Measurements from ENCODE around the gene C10orf120. TPM values are rescaled to one million over a fixed set of nuclear protein-coding genes. Genes with fewer than 3 reads are reported as not detected.

C10orf120 gene
- total RNA-seq, 4 donors from 2014 or later = not detected

DNA sequence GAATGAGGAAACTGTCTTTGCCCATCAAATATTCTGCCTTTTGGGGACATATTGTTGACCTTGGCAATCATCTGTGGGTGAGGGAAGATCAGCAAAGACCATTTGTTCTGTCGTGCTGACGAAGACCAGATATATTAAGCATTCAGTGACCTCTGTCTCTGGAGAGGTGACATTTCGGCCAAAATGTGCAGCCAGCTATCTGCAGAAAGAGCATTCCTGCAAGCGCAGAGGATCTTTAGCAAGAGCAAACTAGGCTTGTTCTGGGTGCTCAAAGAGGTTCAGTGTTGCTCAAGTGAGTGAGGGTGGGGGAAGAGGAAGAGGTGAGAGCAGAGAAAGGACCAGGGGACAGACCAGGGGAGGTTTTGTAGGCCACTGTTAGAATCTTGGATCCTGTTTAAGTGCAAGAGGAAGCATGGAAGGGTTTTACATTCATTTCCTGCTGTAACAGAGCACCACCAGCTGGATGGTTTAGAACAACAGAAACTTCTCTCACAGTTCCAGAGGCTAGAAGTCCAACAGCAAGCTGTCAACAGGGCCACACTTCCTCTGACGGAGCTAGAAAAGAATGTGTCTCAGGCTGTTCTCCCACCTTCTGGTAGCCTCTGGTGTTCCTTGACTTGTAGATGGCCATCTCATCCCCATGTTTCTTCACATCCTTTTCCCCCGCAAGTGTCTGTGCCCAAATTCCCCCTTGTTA, 11.2 kb downstream of the C10orf120 start:
- H3K4me3 ChIP-seq = no peak overlapping the region
- TF ChIP-seq POLR2AphosphoS5 (IDR thresholded peaks at IDR 0.05) = no peak
- TF ChIP-seq, protein P1, sequence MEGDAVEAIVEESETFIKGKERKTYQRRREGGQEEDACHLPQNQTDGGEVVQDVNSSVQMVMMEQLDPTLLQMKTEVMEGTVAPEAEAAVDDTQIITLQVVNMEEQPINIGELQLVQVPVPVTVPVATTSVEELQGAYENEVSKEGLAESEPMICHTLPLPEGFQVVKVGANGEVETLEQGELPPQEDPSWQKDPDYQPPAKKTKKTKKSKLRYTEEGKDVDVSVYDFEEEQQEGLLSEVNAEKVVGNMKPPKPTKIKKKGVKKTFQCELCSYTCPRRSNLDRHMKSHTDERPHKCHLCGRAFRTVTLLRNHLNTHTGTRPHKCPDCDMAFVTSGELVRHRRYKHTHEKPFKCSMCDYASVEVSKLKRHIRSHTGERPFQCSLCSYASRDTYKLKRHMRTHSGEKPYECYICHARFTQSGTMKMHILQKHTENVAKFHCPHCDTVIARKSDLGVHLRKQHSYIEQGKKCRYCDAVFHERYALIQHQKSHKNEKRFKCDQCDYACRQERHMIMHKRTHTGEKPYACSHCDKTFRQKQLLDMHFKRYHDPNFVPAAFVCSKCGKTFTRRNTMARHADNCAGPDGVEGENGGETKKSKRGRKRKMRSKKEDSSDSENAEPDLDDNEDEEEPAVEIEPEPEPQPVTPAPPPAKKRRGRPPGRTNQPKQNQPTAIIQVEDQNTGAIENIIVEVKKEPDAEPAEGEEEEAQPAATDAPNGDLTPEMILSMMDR (IDR thresholded peaks at IDR 0.05) = no peak
- no peak for TF ChIP-seq EP300 (IDR thresholded peaks at IDR 0.05; ENCODE audit: low read depth)
- TF ChIP-seq POLR2A (IDR thresholded peaks at IDR 0.05) = no peak
- intact Hi-C loops (cut with DNase I; ENCODE audit: low total_unique reads) = no loop called here
- 64 to 100% methylated on average over 1 to 6 of the region's 6 CpGs for WGBS, 2 donors (ENCODE audit: low coverage in 1 of 2)
- H3K36me3 ChIP-seq = no peaks in the 10 kb centered on the region
- no peak for DNase-seq
- no peaks in the 10 kb centered on the region for H3K9me3 ChIP-seq
- in situ Hi-C loops (cut with MboI; ENCODE audit: low pct_ligation_motif_present in 1 of 4, low pct_unique_long_range_greater_than_20kb in 1 of 4, low sequenced_read_pairs in 3 of 4) = no loop called here
- no peaks in the 10 kb centered on the region for H3K4me1 ChIP-seq
- peaks cover 5% of the 10 kb centered on the region for H3K27me3 ChIP-seq
- no peak overlapping the region for H3K27ac ChIP-seq

DNA sequence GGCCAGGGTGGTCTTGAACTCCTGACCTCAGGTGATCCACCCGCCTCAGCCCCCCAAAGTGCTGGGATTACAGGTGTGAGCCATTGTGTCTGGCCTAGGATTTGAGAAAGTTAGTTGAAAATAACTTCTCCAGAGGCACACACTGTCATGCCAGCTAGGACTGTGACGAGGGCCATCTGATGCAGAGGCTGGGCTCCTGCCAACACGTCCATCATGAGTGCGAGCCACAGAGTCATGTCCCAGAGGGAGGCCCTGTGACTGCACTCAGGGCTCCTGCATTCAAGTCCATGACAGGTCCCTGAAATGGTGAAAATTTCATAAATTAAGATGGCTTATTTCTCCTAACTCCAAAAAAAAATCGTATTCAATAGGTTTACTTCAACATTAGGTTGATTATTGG, 17.1 kb downstream of the C10orf120 start:
- WGBS, 2 donors (ENCODE audit: low coverage in 1 of 2) = 59 to 67% methylated on average over 5 of the region's 5 CpGs
- no peaks in the 10 kb centered on the region for H3K36me3 ChIP-seq
- H3K27ac ChIP-seq = no peak overlapping the region
- DNase-seq = no peak
- in situ Hi-C loops (cut with MboI; ENCODE audit: low pct_ligation_motif_present in 1 of 4, low pct_unique_long_range_greater_than_20kb in 1 of 4, low sequenced_read_pairs in 3 of 4) = no loop called here
- H3K27me3 ChIP-seq = peaks cover 5% of the 10 kb centered on the region
- no peaks in the 10 kb centered on the region for H3K9me3 ChIP-seq
- no peak for TF ChIP-seq POLR2A (IDR thresholded peaks at IDR 0.05)
- no peak for TF ChIP-seq EP300 (IDR thresholded peaks at IDR 0.05; ENCODE audit: low read depth)
- TF ChIP-seq, protein P1 (IDR thresholded peaks at IDR 0.05) = no peak
- no peak for TF ChIP-seq POLR2AphosphoS5 (IDR thresholded peaks at IDR 0.05)
- no peak overlapping the region for H3K4me3 ChIP-seq
- H3K4me1 ChIP-seq = no peaks in the 10 kb centered on the region
- intact Hi-C loops (cut with DNase I; ENCODE audit: low total_unique reads) = no loop called here

DNA sequence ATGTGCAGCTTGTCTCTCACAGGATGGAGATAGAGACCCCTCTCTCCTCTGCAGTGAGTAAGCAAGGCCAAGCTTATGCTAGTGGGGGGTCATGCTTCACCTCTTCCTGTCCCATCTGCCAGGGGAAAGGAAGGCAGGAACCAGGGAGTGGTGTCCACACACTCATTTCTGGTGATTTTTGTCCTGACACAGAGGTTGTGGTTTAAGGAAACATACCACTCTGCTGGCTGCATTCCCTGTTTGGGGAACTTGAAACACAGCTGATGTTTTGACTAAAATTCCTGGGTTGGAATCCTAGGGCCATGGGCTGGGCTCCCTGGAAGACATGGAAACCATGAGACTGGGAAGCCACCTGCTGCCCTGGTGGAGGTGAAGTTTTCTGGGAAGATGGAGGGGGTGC, 21.4 kb downstream of the C10orf120 start:
- Histone ChIP-seq H3K27ac (no peak overlapping the region), H3K9me3 (no peaks in the 10 kb centered on the region), H3K27me3 (peaks cover 9% of the 10 kb centered on the region), H3K4me3 (no peak overlapping the region), H3K36me3 (no peaks in the 10 kb centered on the region), H3K4me1 (no peaks in the 10 kb centered on the region)
- no peak for TF ChIP-seq POLR2AphosphoS5 (IDR thresholded peaks at IDR 0.05)
- TF ChIP-seq, protein P1 (IDR thresholded peaks at IDR 0.05) = no peak
- TF ChIP-seq POLR2A (IDR thresholded peaks at IDR 0.05) = no peak
- TF ChIP-seq EP300 (IDR thresholded peaks at IDR 0.05; ENCODE audit: low read depth) = no peak
- no peak for DNase-seq
- intact Hi-C loops (cut with DNase I; ENCODE audit: low total_unique reads) (no loop called here), in situ Hi-C loops (cut with MboI; ENCODE audit: low pct_ligation_motif_present in 1 of 4, low pct_unique_long_range_greater_than_20kb in 1 of 4, low sequenced_read_pairs in 3 of 4) (no loop called here)

DNA sequence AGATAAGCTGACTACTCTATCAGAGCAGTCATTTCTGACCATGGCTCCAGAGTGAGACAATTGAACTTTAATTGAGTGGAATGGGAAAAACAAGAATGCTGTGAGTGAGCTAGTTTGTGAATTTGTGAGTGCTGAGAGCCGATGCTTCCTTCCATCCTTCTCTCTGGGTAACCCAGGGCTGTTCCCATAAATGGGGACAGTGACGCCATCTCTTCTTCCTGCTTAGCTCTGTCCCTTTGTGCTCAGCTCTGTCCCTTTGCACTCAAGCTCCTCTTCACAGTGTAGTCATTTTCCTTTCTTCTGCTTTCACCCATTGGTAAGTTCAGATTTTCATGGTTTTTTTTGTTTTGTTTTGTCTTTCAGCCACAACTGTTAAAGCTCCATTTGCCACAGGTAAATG, 24.4 kb downstream of the C10orf120 start:
- WGBS, 2 donors (ENCODE audit: low coverage in 1 of 2) = 67 to 74% methylated on average over 1 to 2 of the region's 2 CpGs
- intact Hi-C loops (cut with DNase I; ENCODE audit: low total_unique reads) (no loop called here), in situ Hi-C loops (cut with MboI; ENCODE audit: low pct_ligation_motif_present in 1 of 4, low pct_unique_long_range_greater_than_20kb in 1 of 4, low sequenced_read_pairs in 3 of 4) (no loop called here)
- DNase-seq = no peak
- Histone ChIP-seq H3K4me1 (no peaks in the 10 kb centered on the region), H3K4me3 (no peak overlapping the region), H3K27ac (no peak overlapping the region), H3K36me3 (no peaks in the 10 kb centered on the region), H3K9me3 (no peaks in the 10 kb centered on the region), H3K27me3 (peaks cover 9% of the 10 kb centered on the region)
- TF ChIP-seq POLR2A (IDR thresholded peaks at IDR 0.05) = no peak

DNA sequence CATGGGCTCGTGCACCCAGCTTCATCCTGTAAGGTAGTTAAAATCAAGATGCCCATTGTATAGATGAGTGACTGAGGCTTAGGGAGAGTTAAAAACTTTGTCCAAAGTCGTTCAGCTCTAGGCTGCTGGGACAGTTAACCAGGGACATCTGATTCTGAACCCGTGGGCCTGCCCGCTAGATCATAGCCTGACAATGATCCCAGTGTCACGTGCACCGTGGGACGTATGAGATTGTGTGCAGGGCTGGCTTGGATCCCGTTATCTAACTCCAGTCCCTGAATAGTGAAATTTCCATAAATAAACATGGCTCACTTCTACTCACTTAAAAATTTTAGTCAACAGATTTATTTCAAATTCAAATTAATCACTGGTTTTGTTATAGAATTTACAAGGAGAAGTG, 24.9 kb downstream of the C10orf120 start:
- WGBS, 2 donors (ENCODE audit: low coverage in 1 of 2) = 61% methylated on average over 8 of the region's 8 CpGs; no CpG with 5 or more reads in 1 of the 2 donors
- no peaks in the 10 kb centered on the region for H3K36me3 ChIP-seq

More for the DNA sequence above, 24.9 kb downstream of the C10orf120 start:
- no peak overlapping the region for H3K4me3 ChIP-seq
- in situ Hi-C loops (cut with MboI; ENCODE audit: low pct_ligation_motif_present in 1 of 4, low pct_unique_long_range_greater_than_20kb in 1 of 4, low sequenced_read_pairs in 3 of 4) = no loop called here
- DNase-seq = no peak
- H3K4me1 ChIP-seq = no peaks in the 10 kb centered on the region
- TF ChIP-seq, protein P1 (IDR thresholded peaks at IDR 0.05) = no peak
- TF ChIP-seq POLR2AphosphoS5 (IDR thresholded peaks at IDR 0.05) = no peak
- TF ChIP-seq POLR2A (IDR thresholded peaks at IDR 0.05) = no peak
- no peak for TF ChIP-seq EP300 (IDR thresholded peaks at IDR 0.05; ENCODE audit: low read depth)
- H3K27me3 ChIP-seq = peaks cover 9% of the 10 kb centered on the region
- no peak overlapping the region for H3K27ac ChIP-seq
- intact Hi-C loops (cut with DNase I; ENCODE audit: low total_unique reads) = no loop called here
- H3K9me3 ChIP-seq = no peaks in the 10 kb centered on the region
